ENCODE results near the gene PRSS48. TPM values are rescaled to one million over a fixed set of nuclear protein-coding genes. Genes with fewer than 3 reads are reported as not detected.
"Not testable (repeated sequence)": the region's sequence is repeated elsewhere in the genome, so short reads cannot be mapped to it uniquely, and the experiment has no call there.

Gene PRSS48
- total RNA-seq, 1 donor from 2014 or later = not detected

DNA sequence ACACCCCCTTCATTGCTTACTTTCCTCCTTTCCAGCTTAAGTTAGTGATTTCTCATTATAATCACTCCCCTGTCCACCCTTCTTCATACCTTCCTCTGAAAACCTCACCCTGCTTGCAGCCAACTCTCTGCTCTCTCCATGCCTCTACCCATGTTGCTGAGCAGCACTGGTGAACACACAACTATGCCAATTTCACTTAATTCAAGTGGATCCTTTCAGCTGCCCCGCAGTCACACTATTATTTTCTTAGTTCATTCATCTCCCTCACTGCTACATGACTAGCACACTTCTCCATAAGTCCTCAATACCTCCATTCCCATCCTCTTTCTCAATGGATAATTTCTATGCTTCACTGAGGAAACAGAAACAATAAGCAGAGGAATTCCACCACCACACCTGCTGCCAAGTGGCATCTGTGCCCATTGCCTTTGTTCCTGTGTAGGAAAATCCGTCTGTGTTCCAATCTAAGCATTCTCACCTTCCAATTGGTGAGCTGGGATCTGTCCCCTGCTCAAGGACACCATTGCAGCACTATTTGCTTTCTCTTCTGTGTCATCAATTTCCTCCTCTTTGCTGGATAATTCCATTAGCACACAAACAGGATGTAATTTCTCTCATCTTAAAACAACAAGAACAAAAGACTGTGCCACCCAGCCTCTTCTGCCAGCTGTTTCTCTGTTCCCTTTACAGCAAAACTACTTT is 25.2 kb upstream of the PRSS48 start:
- intact Hi-C loops (cut with micrococcal nuclease) = no loop called here
- H3K27ac ChIP-seq (replicated peaks) = peak overlapping the region; percentile 5
- no peak for TF ChIP-seq CTCF (IDR thresholded peaks at IDR 0.05; ENCODE audit: borderline replicate concordance)
- H3K9me3 ChIP-seq (replicated peaks) = no peaks in the 10 kb centered on the region
- DNase-seq = no peak
- no peaks in the 10 kb centered on the region for H3K27me3 ChIP-seq (ENCODE audit: low read depth)
- no peaks in the 10 kb centered on the region for H3K36me3 ChIP-seq
- H3K4me3 ChIP-seq = no peak overlapping the region
- peaks cover 49% of the 10 kb centered on the region for H3K4me1 ChIP-seq

DNA sequence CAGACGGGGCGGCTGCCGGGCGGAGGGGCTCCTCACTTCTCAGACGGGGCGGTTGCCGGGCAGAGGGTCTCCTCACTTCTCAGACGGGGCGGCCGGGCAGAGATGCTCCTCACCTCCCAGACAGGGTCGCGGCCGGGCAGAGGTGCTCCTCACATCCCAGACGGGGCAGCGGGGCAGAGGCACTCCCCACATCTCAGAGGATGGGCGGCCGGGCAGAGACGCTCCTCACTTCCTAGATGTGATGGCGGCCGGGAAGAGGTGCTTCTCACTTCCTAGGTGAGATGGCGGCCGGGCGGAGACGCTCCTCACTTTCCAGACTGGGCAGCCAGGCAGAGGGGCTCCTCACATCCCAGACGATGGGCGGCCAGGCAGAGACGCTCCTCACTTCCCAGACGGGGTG is 21.7 kb upstream of the PRSS48 start:
- H3K4me3 ChIP-seq; H3K36me3 ChIP-seq; intact Hi-C loops (cut with micrococcal nuclease); H3K9me3 ChIP-seq (replicated peaks); H3K27ac ChIP-seq (replicated peaks); DNase-seq; H3K27me3 ChIP-seq (ENCODE audit: low read depth): not testable (repeated sequence)
- peaks cover 66% of the 10 kb centered on the region for H3K4me1 ChIP-seq

DNA sequence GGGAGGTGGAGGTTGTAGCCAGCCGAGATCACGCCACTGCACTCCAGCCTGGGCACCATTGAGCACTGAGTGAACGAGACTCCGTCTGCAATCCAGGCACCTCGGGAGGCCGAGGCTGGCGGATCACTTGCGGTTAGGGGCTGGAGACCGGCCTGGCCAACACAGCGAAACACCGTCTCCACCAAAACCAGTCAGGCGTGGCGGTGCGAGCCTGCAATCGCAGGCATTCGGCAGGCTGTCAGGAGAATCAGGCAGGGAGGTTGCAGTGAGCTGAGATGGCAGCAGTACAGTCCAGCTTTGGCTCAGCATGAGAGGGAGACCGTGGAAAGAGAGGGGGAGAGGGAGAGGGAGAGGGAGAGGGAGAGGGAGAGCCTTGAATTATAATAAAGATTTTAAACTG is 21.3 kb upstream of the PRSS48 start:
- H3K4me3 ChIP-seq; intact Hi-C loops (cut with micrococcal nuclease); H3K9me3 ChIP-seq (replicated peaks); DNase-seq; H3K27ac ChIP-seq (replicated peaks); H3K36me3 ChIP-seq; H3K27me3 ChIP-seq (ENCODE audit: low read depth): not testable (repeated sequence)
- H3K4me1 ChIP-seq = peaks cover 63% of the 10 kb centered on the region

- H3K27me3 ChIP-seq (ENCODE audit: low read depth) = no peaks in the 10 kb centered on the region
- intact Hi-C loops (cut with micrococcal nuclease) = no loop called here
Observed at GRCh38 chr4:151256134-151256533, 20.8 kb upstream of the PRSS48 start.

DNA sequence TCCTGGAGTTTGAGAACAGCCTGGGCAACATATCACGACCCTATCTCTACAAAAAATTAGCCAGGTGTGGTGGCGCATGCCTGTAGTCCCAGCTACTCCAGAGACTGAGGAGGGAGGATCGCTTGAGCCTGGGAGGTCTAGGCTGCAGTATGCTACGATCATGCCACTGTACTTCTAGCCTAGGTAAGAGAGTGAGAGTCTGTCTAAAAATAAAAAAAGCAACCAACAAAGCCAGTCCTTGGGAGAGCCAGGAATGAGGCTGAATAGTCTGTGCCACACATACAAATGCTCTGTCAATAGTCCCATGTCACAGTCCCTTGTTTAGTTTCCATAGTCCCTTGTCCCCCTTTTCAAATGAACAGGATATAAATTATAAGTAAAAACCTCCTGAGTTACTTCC is 19.3 kb upstream of the PRSS48 start:
- peaks cover 59% of the 10 kb centered on the region for H3K4me1 ChIP-seq
- no peak for TF ChIP-seq CTCF (IDR thresholded peaks at IDR 0.05; ENCODE audit: borderline replicate concordance)

More at GRCh38 chr4:151256134-151256533, 20.8 kb upstream of the PRSS48 start:
- Histone ChIP-seq H3K9me3 (replicated peaks) (no peaks in the 10 kb centered on the region), H3K4me3 (no peak overlapping the region), H3K36me3 (no peaks in the 10 kb centered on the region), H3K27ac (replicated peaks) (peak overlapping the region; percentile 38), H3K4me1 (peaks cover 61% of the 10 kb centered on the region)
- no peak for DNase-seq
- no peak for TF ChIP-seq CTCF (IDR thresholded peaks at IDR 0.05; ENCODE audit: borderline replicate concordance)

GRCh38 chr4:151259752-151260151 is 17.2 kb upstream of the PRSS48 start:
- peaks cover 58% of the 10 kb centered on the region for H3K4me1 ChIP-seq
- TF ChIP-seq CTCF (IDR thresholded peaks at IDR 0.05; ENCODE audit: borderline replicate concordance) = no peak
- DNase-seq = no peak
- no peaks in the 10 kb centered on the region for H3K9me3 ChIP-seq (replicated peaks)
- H3K27me3 ChIP-seq (ENCODE audit: low read depth) = no peaks in the 10 kb centered on the region
- H3K36me3 ChIP-seq = no peaks in the 10 kb centered on the region
- H3K4me3 ChIP-seq = no peak overlapping the region
- no peak overlapping the region for H3K27ac ChIP-seq (replicated peaks)
- intact Hi-C loops (cut with micrococcal nuclease) = no loop called here

More for the DNA sequence above, 19.3 kb upstream of the PRSS48 start:
- DNase-seq = no peak
- H3K9me3 ChIP-seq (replicated peaks) = no peaks in the 10 kb centered on the region
- no peak overlapping the region for H3K4me3 ChIP-seq
- H3K27ac ChIP-seq (replicated peaks) = peak overlapping the region; percentile 67
- H3K27me3 ChIP-seq (ENCODE audit: low read depth) = no peaks in the 10 kb centered on the region
- no peaks in the 10 kb centered on the region for H3K36me3 ChIP-seq
- intact Hi-C loops (cut with micrococcal nuclease) = no loop called here
